Measurements from ENCODE around the gene RHOH.

Gene RHOH

GRCh38 chr4:40202474-40202873 lies 5.6 kb downstream of the RHOH start:
- FAIRE-seq = no peak
- no peak for DNase-seq (ENCODE audit: insufficient read length, low spot score)

- DNase-seq (ENCODE audit: insufficient read length, low spot score) = no peak
- no peak for FAIRE-seq
These were observed 7.9 kb downstream of the RHOH start for GRCh38 chr4:40204507-40205258.

- DNase-seq (ENCODE audit: insufficient read length, low spot score) (no peak), FAIRE-seq (no peak)
These were observed 8.7 kb downstream of the RHOH start for GRCh38 chr4:40205259-40206198.

GRCh38 chr4:40206426-40206825 lies 9.6 kb downstream of the RHOH start:
- no peak for FAIRE-seq
- no peak for DNase-seq (ENCODE audit: insufficient read length, low spot score)

- DNase-seq (ENCODE audit: insufficient read length, low spot score) = no peak
- FAIRE-seq = no peak
These were observed 12.6 kb downstream of the RHOH start for GRCh38 chr4:40209401-40209800.

GRCh38 chr4:40210776-40211175 lies 13.9 kb downstream of the RHOH start:
- no peak for FAIRE-seq
- no peak for DNase-seq (ENCODE audit: insufficient read length, low spot score)

GRCh38 chr4:40211224-40212185 lies 14.7 kb downstream of the RHOH start:
- FAIRE-seq (no peak), DNase-seq (ENCODE audit: insufficient read length, low spot score) (no peak)

GRCh38 chr4:40212674-40213527 lies 16.1 kb downstream of the RHOH start:
- FAIRE-seq (no peak), DNase-seq (ENCODE audit: insufficient read length, low spot score) (no peak)

GRCh38 chr4:40214038-40214437 lies 17.2 kb downstream of the RHOH start:
- FAIRE-seq (no peak), DNase-seq (ENCODE audit: insufficient read length, low spot score) (no peak)

- no peak for DNase-seq (ENCODE audit: insufficient read length, low spot score)
- FAIRE-seq = no peak
These were observed 18.0 kb downstream of the RHOH start for GRCh38 chr4:40214661-40215418.

- DNase-seq (ENCODE audit: insufficient read length, low spot score) (no peak), FAIRE-seq (no peak)
These were observed 20.0 kb downstream of the RHOH start for GRCh38 chr4:40216622-40217366.

GRCh38 chr4:40221744-40222143 lies 24.9 kb downstream of the RHOH start:
- FAIRE-seq = no peak
- DNase-seq (ENCODE audit: insufficient read length, low spot score) = no peak

- no peak for FAIRE-seq
These were observed 26.5 kb downstream of the RHOH start for GRCh38 chr4:40223343-40223742.

GRCh38 chr4:40224432-40224831 lies 27.6 kb downstream of the RHOH start:
- DNase-seq (ENCODE audit: insufficient read length, low spot score) (no peak), FAIRE-seq (no peak)

More at GRCh38 chr4:40223343-40223742, 26.5 kb downstream of the RHOH start:
- no peak for DNase-seq (ENCODE audit: insufficient read length, low spot score)

GRCh38 chr4:40225497-40225896 lies 28.7 kb downstream of the RHOH start:
- DNase-seq (ENCODE audit: insufficient read length, low spot score) (no peak), FAIRE-seq (no peak)

GRCh38 chr4:40227284-40227683 lies 30.5 kb downstream of the RHOH start:
- no peak for DNase-seq (ENCODE audit: insufficient read length, low spot score)
- FAIRE-seq = no peak

- FAIRE-seq (no peak), DNase-seq (ENCODE audit: insufficient read length, low spot score) (no peak)
These were observed 31.9 kb downstream of the RHOH start for GRCh38 chr4:40228497-40229365.

All from HTR-8/SVneo (cell line).